HCT116 (cell line): Measurements from ENCODE around the gene G2E3. TPM values are rescaled to one million over a fixed set of nuclear protein-coding genes. Genes with fewer than 3 reads are reported as not detected.

Source experiments
- ATAC-seq: fragments of 200-7000 bp; cut with Tn5 transposase; 2 replicates; pipeline ENCODE4 v1.9.1; 2020; ENCODE audit warnings: mild to moderate bottlenecking, moderate library complexity
- BruUV-seq: library from RNA; stranded (reverse); fragments of 400-500 nt; replicated peaks from 2 replicates; lab custom pipeline; 2021; lab: Mats Ljungman, UMichigan
- CTCF ChIA-PET: fragments of 300-600 bp; sonication (Branson Sonifier 250); formaldehyde crosslinking; loops from one replicate; lab custom pipeline; 2021; ENCODE audit warnings: antibody characterized with exemption; lab: Charles Lee
- POLR2A ChIA-PET: fragments of 300-600, 350-600 bp; sonication (Branson Sonifier 250); formaldehyde crosslinking; loops from one replicate; lab custom pipeline; 2021; ENCODE audit warnings: antibody characterized with exemption; lab: Charles Lee
- RAD21 ChIA-PET, 2 experiments: fragments of 300-600 bp; sonication (Branson Sonifier 250); formaldehyde crosslinking; loops; one replicate each; lab custom pipeline; 2023; ENCODE audit warnings: low total read pairs in 2 of 2; ENCODE audit not compliant: uncharacterized antibody in 2 of 2, unreplicated experiment in 2 of 2, low non-redundant PET in 1 of 2; lab: Charles Lee
- DNase-seq: peaks from one replicate; pipeline ENCODE4 v3.0.0-alpha.2; 2010; ENCODE audit warnings: low read depth, low spot score
- H2AFZ ChIP-seq: fragments of 200-600 bp; shearing (Covaris generic), sonication (generic); 2 replicates; pipeline ENCODE4 v1.6.1; 2017; ENCODE audit warnings: low read depth, mixed run types, mixed read lengths, antibody characterized with exemption, low read length; ENCODE audit not compliant: poor library complexity, severe bottlenecking
- H3K27ac ChIP-seq: 2 replicates; pipeline ENCODE4 v1.5.1; 2012; ENCODE audit warnings: low read depth, low read length
- H3K27me3 ChIP-seq: fragments of 200-600 bp; sonication (generic); 2 replicates; pipeline ENCODE4 v1.6.1; 2016; ENCODE audit warnings: mixed run types, low read length, mixed read lengths; ENCODE audit not compliant: insufficient read depth
- H3K36me3 ChIP-seq, 2 experiments: fragments of 200-500 bp in 1 of 2; fragments of 200-600 bp in 1 of 2; sonication (Bioruptor generic) in 1 of 2; sonication (generic) in 1 of 2; 2 replicates each; pipeline versions ENCODE4 v1.5.1 to v1.6.1; 2014 to 2016; ENCODE audit warnings: low read length in 2 of 2, inconsistent platforms in 1 of 2, mixed read lengths in 1 of 2, mixed run types in 1 of 2; ENCODE audit not compliant: insufficient read depth in 2 of 2, control insufficient read depth in 1 of 2
- H3K4me1 ChIP-seq, 2 experiments: fragments of 200-600 bp in 1 of 2; sonication (generic) in 1 of 2; 2 replicates each; pipeline versions ENCODE4 v1.5.1 to v1.6.1; 2012 to 2017; ENCODE audit warnings: low read length in 2 of 2, inconsistent platforms in 1 of 2, mild to moderate bottlenecking in 1 of 2, mixed read lengths in 1 of 2, mixed run types in 1 of 2, moderate library complexity in 1 of 2; ENCODE audit not compliant: insufficient read depth in 2 of 2, control insufficient read depth in 1 of 2
- H3K4me2 ChIP-seq: fragments of 200-600 bp; sonication (generic); 2 replicates; pipeline ENCODE4 v1.6.1; 2017; ENCODE audit warnings: mixed run types, low read length, mixed read lengths
- H3K4me3 ChIP-seq, 2 experiments: fragments of 200-600 bp in 1 of 2; sonication (generic) in 1 of 2; replicated peaks in 1 of 2; 2 replicates each; pipeline ENCODE4 v1.5.1; 2011 to 2016; ENCODE audit warnings: low read length in 2 of 2, control low read depth in 1 of 2, low read depth in 1 of 2, mild to moderate bottlenecking in 1 of 2, mixed read lengths in 1 of 2, mixed run types in 1 of 2
- H3K79me2 ChIP-seq: fragments of 200-600 bp; sonication (generic); 2 replicates; pipeline ENCODE4 v1.6.1; 2017; ENCODE audit warnings: mild to moderate bottlenecking, mixed run types, low read length, moderate library complexity, mixed read lengths; ENCODE audit not compliant: insufficient read depth
- H3K9ac ChIP-seq: fragments of 200-600 bp; sonication (generic); 2 replicates; pipeline ENCODE4 v1.6.1; 2016; ENCODE audit warnings: low read length, mixed read lengths
- H3K9me2 ChIP-seq: fragments of 200-600 bp; sonication (generic), shearing (Covaris generic); 2 replicates; pipeline ENCODE4 v1.6.1; 2017; ENCODE audit warnings: mixed run types, mild to moderate bottlenecking, moderate library complexity; ENCODE audit not compliant: insufficient read depth
- H3K9me3 ChIP-seq, 2 experiments: fragments of 200-500 bp in 1 of 2; fragments of 200-600 bp in 1 of 2; sonication (Bioruptor generic) in 1 of 2; sonication (generic) in 1 of 2; 2 replicates each; pipeline ENCODE4 v1.6.1; 2014 to 2017; ENCODE audit warnings: low read length in 2 of 2, mixed read lengths in 2 of 2, inconsistent platforms in 1 of 2, low read depth in 1 of 2, mild to moderate bottlenecking in 1 of 2, mixed run types in 1 of 2, moderate library complexity in 1 of 2; ENCODE audit not compliant: control insufficient read depth in 1 of 2, insufficient read depth in 1 of 2
- H4K20me1 ChIP-seq: fragments of 200-600 bp; sonication (generic), shearing (Covaris generic); 2 replicates; pipeline ENCODE4 v1.6.1; 2017; ENCODE audit warnings: mixed run types, mild to moderate bottlenecking, moderate library complexity; ENCODE audit not compliant: insufficient read depth
- CEBPB ChIP-seq: IDR thresholded peaks from 2 replicates; pipeline ENCODE4 v1.6.1; 2012; ENCODE audit warnings: low read depth
- ELF1 ChIP-seq: IDR thresholded peaks from 2 replicates; pipeline ENCODE4 v1.6.1; 2012; ENCODE audit warnings: low read depth, borderline replicate concordance
- EZH2 ChIP-seq: fragments of 200-600 bp; sonication (generic); IDR thresholded peaks from 2 replicates; pipeline ENCODE4 v1.6.1; 2017; ENCODE audit warnings: antibody characterized with exemption, mixed run types
- JUND ChIP-seq: IDR thresholded peaks from 2 replicates; pipeline ENCODE4 v1.6.1; 2012
- POLR2A ChIP-seq: IDR thresholded peaks from 2 replicates; pipeline ENCODE4 v1.7.0; 2011; ENCODE audit warnings: borderline replicate concordance; ENCODE audit not compliant: insufficient read depth, insufficient read length; ENCODE audit errors: extremely low read depth
- RAD21 ChIP-seq: IDR thresholded peaks from 2 replicates; pipeline ENCODE4 v1.6.1; 2012; ENCODE audit warnings: low read depth, mild to moderate bottlenecking
- SIN3A ChIP-seq: IDR thresholded peaks from 2 replicates; pipeline ENCODE4 v1.6.1; 2012; ENCODE audit warnings: low read depth
- SRF ChIP-seq: IDR thresholded peaks from 2 replicates; pipeline ENCODE4 v1.6.1; 2012; ENCODE audit warnings: low read depth
- YY1 ChIP-seq: IDR thresholded peaks from 2 replicates; pipeline ENCODE4 v1.6.1; 2011; ENCODE audit warnings: low read length, low read depth, moderate library complexity, mild to moderate bottlenecking; ENCODE audit not compliant: insufficient replicate concordance; ENCODE audit errors: extremely low read depth
- intact Hi-C: fragments of 100-400 bp; cut with micrococcal nuclease; formaldehyde crosslinking; loops from 2 replicates; pipeline ENCODE4 v1.10.0; 2022
- total RNA-seq: library from RNA; stranded (reverse); gene quantifications from one replicate; pipeline ENCODE4 v1.2.1, GENCODE V29; 2021; ENCODE audit not compliant: unreplicated experiment
- TF ChIP-seq, protein P1 (sequence below), 3 experiments: fragments of 200-600 bp in 1 of 3; sonication (generic) in 1 of 3; IDR thresholded peaks in 2 of 3; conservative IDR thresholded peaks in 1 of 3; 2 replicates each; pipeline ENCODE4 v1.5.1; 2012 to 2017; ENCODE audit warnings: low read depth in 2 of 3, low read length in 2 of 3, antibody characterized with exemption in 1 of 3, borderline replicate concordance in 1 of 3, control low read depth in 1 of 3, mild to moderate bottlenecking in 1 of 3, mixed read lengths in 1 of 3, mixed run types in 1 of 3, moderate library complexity in 1 of 3; ENCODE audit not compliant: insufficient read depth in 1 of 3
- TF ChIP-seq, protein P2 (sequence below): IDR thresholded peaks from 2 replicates; pipeline ENCODE4 v1.6.1; 2011; ENCODE audit warnings: mild to moderate bottlenecking, low read length, moderate library complexity; ENCODE audit not compliant: insufficient replicate concordance; ENCODE audit errors: extremely low read depth

G2E3 gene
- total RNA-seq, 1 experiment from 2014 or later = 47.0 TPM

- peaks cover 100% of the 10 kb centered on the region for H3K79me2 ChIP-seq
- H3K27ac ChIP-seq = no peak overlapping the region
- DNase-seq (no peak), ATAC-seq (no peak)
- RAD21 ChIA-PET = no interaction called here
- H3K9me2 ChIP-seq = no peaks in the 10 kb centered on the region
- H2AFZ ChIP-seq = no peak overlapping the region
- peaks cover 6 to 16% of the 10 kb centered on the region in 2 experiments; a peak in 3 of 4 replicates for H3K36me3 ChIP-seq
- POLR2A ChIA-PET = no interaction called here
- CTCF ChIA-PET = no interaction called here
- no peaks in the 10 kb centered on the region for H3K27me3 ChIP-seq
- no peak overlapping the region for H3K4me2 ChIP-seq
- no peak overlapping the region for H3K4me3 ChIP-seq
- intact Hi-C loops = no loop called here
- TF ChIP-seq, protein P1, sequence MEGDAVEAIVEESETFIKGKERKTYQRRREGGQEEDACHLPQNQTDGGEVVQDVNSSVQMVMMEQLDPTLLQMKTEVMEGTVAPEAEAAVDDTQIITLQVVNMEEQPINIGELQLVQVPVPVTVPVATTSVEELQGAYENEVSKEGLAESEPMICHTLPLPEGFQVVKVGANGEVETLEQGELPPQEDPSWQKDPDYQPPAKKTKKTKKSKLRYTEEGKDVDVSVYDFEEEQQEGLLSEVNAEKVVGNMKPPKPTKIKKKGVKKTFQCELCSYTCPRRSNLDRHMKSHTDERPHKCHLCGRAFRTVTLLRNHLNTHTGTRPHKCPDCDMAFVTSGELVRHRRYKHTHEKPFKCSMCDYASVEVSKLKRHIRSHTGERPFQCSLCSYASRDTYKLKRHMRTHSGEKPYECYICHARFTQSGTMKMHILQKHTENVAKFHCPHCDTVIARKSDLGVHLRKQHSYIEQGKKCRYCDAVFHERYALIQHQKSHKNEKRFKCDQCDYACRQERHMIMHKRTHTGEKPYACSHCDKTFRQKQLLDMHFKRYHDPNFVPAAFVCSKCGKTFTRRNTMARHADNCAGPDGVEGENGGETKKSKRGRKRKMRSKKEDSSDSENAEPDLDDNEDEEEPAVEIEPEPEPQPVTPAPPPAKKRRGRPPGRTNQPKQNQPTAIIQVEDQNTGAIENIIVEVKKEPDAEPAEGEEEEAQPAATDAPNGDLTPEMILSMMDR (IDR thresholded peaks at IDR 0.05 in 2 of 3, conservative IDR thresholded peaks at IDR 0.05 in 1 of 3; ENCODE audit: borderline replicate concordance in 1 of 3, insufficient read depth in 1 of 3, low read depth in 2 of 3, low read length in 2 of 3) = no peak
- no peak for TF ChIP-seq CEBPB
- no peak for TF ChIP-seq EZH2
- TF ChIP-seq ELF1 = no peak
- no peak for TF ChIP-seq JUND
- TF ChIP-seq, protein P2, sequence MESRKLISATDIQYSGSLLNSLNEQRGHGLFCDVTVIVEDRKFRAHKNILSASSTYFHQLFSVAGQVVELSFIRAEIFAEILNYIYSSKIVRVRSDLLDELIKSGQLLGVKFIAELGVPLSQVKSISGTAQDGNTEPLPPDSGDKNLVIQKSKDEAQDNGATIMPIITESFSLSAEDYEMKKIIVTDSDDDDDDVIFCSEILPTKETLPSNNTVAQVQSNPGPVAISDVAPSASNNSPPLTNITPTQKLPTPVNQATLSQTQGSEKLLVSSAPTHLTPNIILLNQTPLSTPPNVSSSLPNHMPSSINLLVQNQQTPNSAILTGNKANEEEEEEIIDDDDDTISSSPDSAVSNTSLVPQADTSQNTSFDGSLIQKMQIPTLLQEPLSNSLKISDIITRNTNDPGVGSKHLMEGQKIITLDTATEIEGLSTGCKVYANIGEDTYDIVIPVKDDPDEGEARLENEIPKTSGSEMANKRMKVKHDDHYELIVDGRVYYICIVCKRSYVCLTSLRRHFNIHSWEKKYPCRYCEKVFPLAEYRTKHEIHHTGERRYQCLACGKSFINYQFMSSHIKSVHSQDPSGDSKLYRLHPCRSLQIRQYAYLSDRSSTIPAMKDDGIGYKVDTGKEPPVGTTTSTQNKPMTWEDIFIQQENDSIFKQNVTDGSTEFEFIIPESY = no peak
- no peak for TF ChIP-seq SIN3A
- no peak for TF ChIP-seq YY1
- TF ChIP-seq SRF = no peak
- no peak for TF ChIP-seq RAD21
- no peak for TF ChIP-seq POLR2A
- no peak overlapping the region for H3K9ac ChIP-seq
- BruUV-seq = no TSS peak
- peaks cover 11% of the 10 kb centered on the region; the same call in 1 of the 2 replicates for H4K20me1 ChIP-seq
- no peaks in the 10 kb centered on the region for H3K4me1 ChIP-seq
- H3K9me3 ChIP-seq = no peaks in the 10 kb centered on the region
These were observed 25.2 kb downstream of the G2E3 start for GRCh38 chr14:30584058-30584630.
